MM.1S (cell line): ENCODE results near the gene CELF3.

Source experiments
- DNase-seq: peaks from one replicate; pipeline ENCODE4 v3.0.0-alpha.2; 2015
- H2AFZ ChIP-seq: fragments of 300-600 bp; sonication (generic); 2 replicates; pipeline ENCODE4 v1.6.0; 2016; ENCODE audit warnings: antibody characterized with exemption, low read length
- H3F3A ChIP-seq: fragments of 300-600 bp; sonication (generic); 2 replicates; pipeline ENCODE4 v1.6.1; 2016; ENCODE audit warnings: mild to moderate bottlenecking, antibody characterized with exemption, low read length, moderate library complexity, mixed read lengths; ENCODE audit not compliant: insufficient read depth
- H3K27ac ChIP-seq: fragments of 300-600 bp; sonication (generic); 2 replicates; pipeline ENCODE4 v1.5.1; 2016; ENCODE audit warnings: mild to moderate bottlenecking, low read length
- H3K27me3 ChIP-seq: fragments of 300-600 bp; sonication (generic); replicated peaks from 2 replicates; pipeline ENCODE4 v1.6.0; 2016; ENCODE audit warnings: low read length; ENCODE audit not compliant: insufficient read depth
- H3K36me3 ChIP-seq: fragments of 300-600 bp; sonication (generic); replicated peaks from 2 replicates; pipeline ENCODE4 v1.6.1; 2016; ENCODE audit warnings: mild to moderate bottlenecking, low read length, mixed read lengths; ENCODE audit not compliant: insufficient read depth
- H3K4me1 ChIP-seq: fragments of 300-600 bp; sonication (generic); 2 replicates; pipeline ENCODE4 v1.6.1; 2016; ENCODE audit warnings: low read length, mixed read lengths
- H3K4me2 ChIP-seq: fragments of 300-600 bp; sonication (generic); 2 replicates; pipeline ENCODE4 v1.6.0; 2016; ENCODE audit warnings: low read depth, low read length
- H3K4me3 ChIP-seq: fragments of 300-600 bp; sonication (generic); 2 replicates; pipeline ENCODE4 v1.5.1; 2016; ENCODE audit warnings: low read length, mixed read lengths
- H3K79me2 ChIP-seq: fragments of 300-600 bp; sonication (generic); 2 replicates; pipeline ENCODE4 v1.6.1; 2016; ENCODE audit warnings: mixed run types, low read length, mixed read lengths
- H3K9ac ChIP-seq: fragments of 300-600 bp; sonication (generic); 2 replicates; pipeline ENCODE4 v1.6.1; 2016; ENCODE audit warnings: low read length, mixed read lengths
- H3K9me2 ChIP-seq: fragments of 300-600 bp; sonication (generic); replicated peaks from 2 replicates; pipeline ENCODE4 v1.6.1; 2016; ENCODE audit warnings: mild to moderate bottlenecking, low read length, mixed read lengths; ENCODE audit not compliant: insufficient read depth
- H3K9me3 ChIP-seq: fragments of 300-600 bp; sonication (generic); replicated peaks from 2 replicates; pipeline ENCODE4 v1.6.1; 2016; ENCODE audit warnings: mild to moderate bottlenecking, low read length, mixed read lengths; ENCODE audit not compliant: insufficient read depth
- H4K20me1 ChIP-seq: fragments of 300-600 bp; sonication (generic); 2 replicates; pipeline ENCODE4 v1.6.1; 2016; ENCODE audit warnings: mild to moderate bottlenecking, low read length, moderate library complexity, mixed read lengths; ENCODE audit not compliant: insufficient read depth
- EZH2 ChIP-seq: fragments of 300-600 bp; sonication (generic); optimal IDR thresholded peaks from 2 replicates; pipeline ENCODE3; 2017; ENCODE audit warnings: low read depth, mild to moderate bottlenecking, antibody characterized with exemption, low read length, mixed read lengths
- EZH2phosphoT487 ChIP-seq: fragments of 300-600 bp; sonication (generic); IDR thresholded peaks from 2 replicates; pipeline ENCODE4 v1.6.1; 2018; ENCODE audit warnings: antibody characterized with exemption, low read length
- TF ChIP-seq, protein P1 (sequence below): fragments of 300-600 bp; sonication (generic); IDR thresholded peaks from 2 replicates; pipeline ENCODE4 v1.5.1; 2016; ENCODE audit warnings: antibody characterized with exemption, low read length, mixed read lengths

The CELF3 gene

DNA sequence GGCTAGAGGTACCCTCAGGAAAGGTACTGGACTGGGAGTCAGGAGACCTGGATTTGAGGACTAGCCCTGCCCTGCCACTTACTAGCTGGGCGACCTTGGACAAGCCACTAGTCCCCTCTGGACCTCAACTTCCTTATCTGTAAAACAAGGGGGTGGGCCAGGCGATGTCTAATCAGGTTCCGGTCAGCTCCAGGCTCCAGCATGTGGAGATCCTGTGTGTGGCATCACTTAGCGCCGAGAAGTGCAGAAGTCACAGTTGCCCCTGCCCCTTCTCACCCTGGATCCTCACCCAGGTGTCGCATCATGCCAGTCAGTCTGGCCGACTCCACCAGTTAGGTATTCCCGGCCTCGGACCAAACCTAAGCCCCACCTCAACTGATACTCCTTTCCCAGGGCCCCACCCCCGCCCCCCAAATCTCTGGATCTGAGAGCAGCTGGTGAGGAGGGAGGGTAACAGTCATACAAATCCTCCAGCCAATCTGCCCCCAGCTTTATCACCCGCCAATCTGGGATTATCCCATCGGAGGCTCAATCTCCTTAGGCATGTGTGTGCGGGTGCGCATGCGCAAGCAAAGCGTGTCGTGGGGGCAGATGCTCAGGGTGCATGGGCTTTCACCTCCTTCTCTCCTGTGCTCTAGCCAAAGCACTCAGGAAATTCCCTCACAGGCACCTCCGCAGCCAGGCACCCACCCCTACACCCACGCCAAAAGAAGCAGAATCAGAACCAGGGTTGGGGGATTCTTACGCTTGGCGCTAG is 5.4 kb downstream of the CELF3 start:
- no peak overlapping the region for H3K4me3 ChIP-seq
- no peaks in the 10 kb centered on the region for H4K20me1 ChIP-seq
- no peaks in the 10 kb centered on the region for H3K9me3 ChIP-seq
- H3F3A ChIP-seq: no peaks in the 10 kb centered on the region
- H3K27me3 ChIP-seq: peaks cover 76% of the 10 kb centered on the region
- H3K9me2 ChIP-seq: no peaks in the 10 kb centered on the region
- no peak for DNase-seq
- no peaks in the 10 kb centered on the region for H3K79me2 ChIP-seq
- TF ChIP-seq EZH2phosphoT487 (no peak), EZH2 (no peak)
- TF ChIP-seq, protein P1, sequence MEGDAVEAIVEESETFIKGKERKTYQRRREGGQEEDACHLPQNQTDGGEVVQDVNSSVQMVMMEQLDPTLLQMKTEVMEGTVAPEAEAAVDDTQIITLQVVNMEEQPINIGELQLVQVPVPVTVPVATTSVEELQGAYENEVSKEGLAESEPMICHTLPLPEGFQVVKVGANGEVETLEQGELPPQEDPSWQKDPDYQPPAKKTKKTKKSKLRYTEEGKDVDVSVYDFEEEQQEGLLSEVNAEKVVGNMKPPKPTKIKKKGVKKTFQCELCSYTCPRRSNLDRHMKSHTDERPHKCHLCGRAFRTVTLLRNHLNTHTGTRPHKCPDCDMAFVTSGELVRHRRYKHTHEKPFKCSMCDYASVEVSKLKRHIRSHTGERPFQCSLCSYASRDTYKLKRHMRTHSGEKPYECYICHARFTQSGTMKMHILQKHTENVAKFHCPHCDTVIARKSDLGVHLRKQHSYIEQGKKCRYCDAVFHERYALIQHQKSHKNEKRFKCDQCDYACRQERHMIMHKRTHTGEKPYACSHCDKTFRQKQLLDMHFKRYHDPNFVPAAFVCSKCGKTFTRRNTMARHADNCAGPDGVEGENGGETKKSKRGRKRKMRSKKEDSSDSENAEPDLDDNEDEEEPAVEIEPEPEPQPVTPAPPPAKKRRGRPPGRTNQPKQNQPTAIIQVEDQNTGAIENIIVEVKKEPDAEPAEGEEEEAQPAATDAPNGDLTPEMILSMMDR: no peak
- no peak overlapping the region for H3K4me2 ChIP-seq
- no peak overlapping the region for H3K9ac ChIP-seq
- H3K36me3 ChIP-seq: no peaks in the 10 kb centered on the region
- no peak overlapping the region for H2AFZ ChIP-seq
- H3K4me1 ChIP-seq: 0 out of 2 replicates have a peak, but pooled peaks cover 8% of the 10 kb centered on the region
- no peak overlapping the region for H3K27ac ChIP-seq

DNA sequence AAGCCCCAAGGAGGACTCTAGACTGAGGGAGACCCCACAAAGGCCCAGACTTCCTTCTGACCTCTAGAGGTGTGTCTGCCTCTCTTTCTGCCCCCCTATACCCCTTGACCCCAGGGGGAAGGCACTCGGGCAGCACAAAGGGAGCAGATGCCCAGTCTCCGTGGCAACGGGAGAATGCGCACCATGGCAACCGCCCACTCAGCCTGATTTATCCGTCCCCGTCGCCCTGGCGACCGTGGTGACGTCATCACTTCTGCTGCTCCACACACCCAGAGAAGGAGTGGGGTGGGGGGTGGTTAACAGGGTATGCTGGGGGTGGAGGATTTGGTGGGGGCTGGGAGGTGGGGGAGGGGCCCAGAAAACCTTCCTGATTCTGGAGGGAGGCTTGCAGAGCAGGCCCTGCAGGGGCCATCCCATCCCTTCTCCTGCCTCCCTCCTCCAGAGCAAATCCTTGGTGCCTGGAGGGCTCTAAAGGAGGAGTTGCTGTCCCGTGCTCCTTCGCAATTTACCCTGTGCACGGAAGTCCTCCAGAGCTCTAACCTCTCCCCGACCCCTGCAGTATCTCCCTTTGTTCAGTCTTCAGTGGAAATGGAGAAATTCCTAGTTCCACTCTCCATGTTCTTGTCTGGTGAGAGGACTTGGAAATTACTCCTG is 6.3 kb downstream of the CELF3 start:
- no peak overlapping the region for H2AFZ ChIP-seq
- no peaks in the 10 kb centered on the region for H3K9me2 ChIP-seq
- peaks cover 67% of the 10 kb centered on the region for H3K27me3 ChIP-seq
- no peaks in the 10 kb centered on the region for H3F3A ChIP-seq
- H3K4me3 ChIP-seq: no peak overlapping the region
- no peak for DNase-seq
- H3K9me3 ChIP-seq: no peaks in the 10 kb centered on the region
- no peaks in the 10 kb centered on the region for H3K79me2 ChIP-seq
- no peaks in the 10 kb centered on the region for H3K36me3 ChIP-seq
- H3K4me2 ChIP-seq: no peak overlapping the region
- no peak overlapping the region for H3K27ac ChIP-seq
- TF ChIP-seq, protein P1: no peak
- TF ChIP-seq EZH2phosphoT487 (no peak), EZH2 (no peak)
- H3K9ac ChIP-seq: no peak overlapping the region
- 0 out of 2 replicates have a peak, but pooled peaks cover 8% of the 10 kb centered on the region for H3K4me1 ChIP-seq
- no peaks in the 10 kb centered on the region for H4K20me1 ChIP-seq

DNA sequence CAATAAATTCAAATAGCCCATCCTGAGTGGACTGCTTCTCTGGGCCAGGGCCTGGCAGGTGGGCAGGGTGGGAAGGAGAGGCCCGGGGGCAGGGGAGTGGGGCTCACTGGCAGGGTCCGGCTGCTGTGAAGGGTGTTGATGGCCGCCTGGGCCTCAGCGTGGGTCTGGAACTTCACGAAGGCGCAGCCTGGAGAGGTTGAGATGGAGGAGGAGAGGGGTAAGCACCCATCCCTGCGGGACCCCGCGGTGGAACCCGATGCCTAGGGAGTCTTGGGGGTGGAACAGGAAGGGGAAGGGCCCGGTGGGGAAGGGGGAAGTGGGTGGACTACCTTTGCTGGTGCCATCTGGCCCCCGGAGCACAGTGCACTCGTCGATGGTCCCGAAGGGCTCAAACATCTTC is 7.7 kb downstream of the CELF3 start:
- TF ChIP-seq, protein P1: no peak
- H3K9ac ChIP-seq: no peak overlapping the region
- no peak overlapping the region for H3K4me2 ChIP-seq
- no peaks in the 10 kb centered on the region for H4K20me1 ChIP-seq
- no peaks in the 10 kb centered on the region for H3K9me3 ChIP-seq
- DNase-seq: no peak
- H3K4me1 ChIP-seq: 0 out of 2 replicates have a peak, but pooled peaks cover 8% of the 10 kb centered on the region
- H2AFZ ChIP-seq: no peak overlapping the region
- no peaks in the 10 kb centered on the region for H3K79me2 ChIP-seq
- no peaks in the 10 kb centered on the region for H3F3A ChIP-seq
- no peak overlapping the region for H3K4me3 ChIP-seq
- H3K27ac ChIP-seq: no peak overlapping the region
- peaks cover 53% of the 10 kb centered on the region for H3K27me3 ChIP-seq
- no peaks in the 10 kb centered on the region for H3K36me3 ChIP-seq
- H3K9me2 ChIP-seq: no peaks in the 10 kb centered on the region
